GM21515 (cell line): ENCODE data around the gene FAM227A.
"Not testable (repeated sequence)": the region's sequence is repeated elsewhere in the genome, so short reads cannot be mapped to it uniquely, and the experiment has no call there.

ENCODE experiments used
- ATAC-seq: cut with Tn5 transposase; IDR thresholded peaks from one replicate; pipeline ENCODE4 v1.9.1; 2021; ENCODE audit not compliant: unreplicated experiment

Gene FAM227A

DNA sequence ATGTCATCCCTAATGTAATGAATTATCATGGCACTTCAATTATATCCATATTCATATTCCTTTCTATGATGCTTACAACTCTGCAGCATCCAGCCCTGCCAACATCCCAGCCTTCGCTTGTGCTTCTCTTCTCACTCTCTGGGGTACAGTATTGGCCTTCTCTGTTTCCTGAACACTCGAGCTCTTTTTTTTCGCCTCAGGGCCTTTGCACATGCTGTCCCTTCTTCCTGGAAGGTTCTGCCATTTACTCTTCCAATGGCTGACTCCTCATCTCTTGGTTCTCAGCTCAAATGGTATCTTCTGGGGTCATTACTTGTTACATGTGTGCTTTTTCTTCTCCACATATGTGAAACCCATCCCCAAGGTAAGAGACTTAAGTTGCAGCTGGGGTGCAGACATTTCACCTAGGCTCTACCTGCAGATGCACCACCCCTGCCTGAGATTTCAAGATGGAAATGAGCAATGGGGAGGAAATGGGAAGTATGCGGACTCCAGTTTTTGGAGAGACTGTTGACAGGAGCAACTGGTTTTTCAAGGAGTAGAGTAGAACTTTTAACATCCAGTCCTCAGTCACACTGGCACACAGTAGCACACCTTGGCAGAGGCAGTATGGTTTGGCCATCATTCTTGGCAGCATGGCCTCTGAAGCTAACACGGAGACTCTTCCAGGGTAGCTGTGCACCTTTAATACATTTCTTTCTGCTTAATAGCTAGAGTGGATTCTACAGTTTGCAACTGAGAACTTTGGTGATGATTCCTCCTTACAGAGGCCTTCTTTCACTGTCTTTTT, 43.8 kb downstream of the FAM227A start:
- ATAC-seq: no peak

DNA sequence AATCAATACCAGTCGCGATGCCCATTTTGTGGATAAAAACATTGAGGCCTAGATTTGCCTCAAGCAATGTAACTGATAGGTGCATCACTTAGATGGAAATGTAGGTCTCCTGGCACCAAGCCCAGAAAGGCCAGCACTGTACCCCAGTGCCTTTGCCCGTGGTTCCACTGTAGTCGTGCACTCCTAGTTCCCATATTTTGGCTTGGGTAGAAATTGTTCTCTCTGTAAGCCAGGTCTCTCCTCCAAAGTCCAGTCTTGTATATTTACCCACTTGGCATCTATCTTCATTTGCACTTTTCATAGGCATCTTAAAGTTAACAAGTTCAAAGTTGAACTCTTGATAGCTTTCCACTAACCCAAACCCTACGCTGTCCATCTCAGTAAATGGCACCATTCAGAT, 44.6 kb downstream of the FAM227A start:
- no peak for ATAC-seq

DNA sequence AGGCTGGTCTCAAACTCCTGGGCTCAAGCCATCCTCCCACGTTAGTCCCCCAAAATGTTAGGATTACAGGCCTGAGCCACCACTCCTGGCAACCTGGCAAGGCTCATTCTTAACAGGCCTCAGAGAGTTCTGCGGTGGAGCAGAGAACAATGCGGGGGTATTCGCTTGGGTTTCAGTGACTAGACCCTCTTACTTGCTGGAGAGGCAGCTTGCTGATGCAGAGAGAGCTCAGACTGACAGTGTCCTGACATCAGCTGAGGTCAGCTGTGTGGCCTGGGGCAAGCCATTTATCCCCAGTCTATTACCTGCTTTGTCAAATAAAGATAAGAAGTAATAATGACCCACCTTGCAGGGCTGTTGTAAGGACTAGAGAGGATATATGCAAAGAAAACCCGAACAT, 46.0 kb downstream of the FAM227A start:
- ATAC-seq: no peak

DNA sequence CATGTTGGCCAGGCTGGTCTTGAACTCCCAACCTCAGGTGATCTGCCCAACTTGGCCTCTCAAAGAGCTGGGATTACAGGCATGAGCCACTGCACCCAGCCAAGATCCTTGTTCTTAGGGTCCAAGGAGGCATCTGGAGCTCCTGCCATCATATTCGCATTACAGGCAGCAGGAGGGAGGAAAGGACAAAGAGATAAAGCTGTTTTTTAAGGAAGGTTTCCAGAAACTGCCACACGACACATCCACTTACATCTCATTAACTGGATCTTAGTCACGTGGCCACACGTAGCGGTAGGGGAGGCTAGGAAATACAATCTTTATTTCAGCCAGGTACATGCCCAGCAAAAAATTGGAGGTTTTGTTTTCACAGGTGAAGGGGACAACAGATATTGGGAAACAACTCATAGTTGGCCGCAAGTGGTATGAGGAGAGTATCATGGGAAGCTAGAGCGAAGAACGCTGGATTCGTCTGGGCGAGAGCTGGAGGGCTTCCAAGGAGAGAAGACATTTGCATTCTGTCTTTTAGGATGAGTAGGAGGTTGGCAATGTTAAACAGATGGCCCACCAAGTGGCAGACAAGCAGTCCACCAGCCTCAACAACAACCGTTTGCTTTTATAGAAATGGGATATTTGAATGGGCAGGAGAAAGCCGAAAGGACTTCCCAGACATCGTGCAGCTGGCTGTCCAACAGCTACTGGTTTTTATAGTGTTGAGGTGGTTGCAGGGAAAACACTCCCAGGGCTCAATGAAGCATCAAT, 47.0 kb downstream of the FAM227A start:
- ATAC-seq: no peak

DNA sequence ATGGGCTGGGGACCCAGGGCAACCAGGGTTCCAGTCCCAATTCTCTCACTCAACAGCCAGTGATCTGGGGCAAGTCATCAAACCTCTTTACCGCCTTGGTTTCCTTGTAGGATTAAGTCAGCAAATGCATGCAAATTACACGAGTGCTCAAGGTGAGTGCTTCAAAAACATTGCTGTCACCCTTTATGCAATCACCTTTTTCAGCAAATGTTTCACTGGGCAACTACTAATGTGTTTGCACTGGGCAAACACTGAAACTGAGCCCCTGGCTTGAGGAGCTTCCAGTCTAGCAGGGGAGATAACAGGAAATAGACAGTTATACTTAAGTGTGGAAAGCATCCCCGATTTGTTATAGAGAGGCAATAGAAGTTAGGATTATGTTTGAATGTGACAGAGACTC, 48.5 kb downstream of the FAM227A start:
- no peak for ATAC-seq

DNA sequence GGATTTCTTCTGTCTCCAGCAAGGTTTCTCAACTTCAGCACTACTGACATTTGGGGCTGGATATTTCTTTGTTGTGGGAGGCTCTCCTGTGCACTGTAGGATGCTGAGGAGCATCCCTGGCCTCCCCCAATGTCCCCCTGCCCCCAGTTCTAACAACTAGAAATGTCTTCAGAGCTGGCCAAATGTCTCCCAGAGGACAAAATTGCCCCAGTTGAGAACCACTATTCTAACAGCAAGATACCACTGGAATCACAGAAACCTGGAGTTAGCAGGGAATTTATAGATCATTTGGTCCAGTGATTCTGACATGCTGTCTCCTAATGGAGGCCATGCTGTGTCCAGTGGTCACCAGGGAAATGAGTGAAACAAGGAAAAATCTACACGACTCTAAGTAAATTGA, 54.0 kb downstream of the FAM227A start:
- no peak for ATAC-seq

DNA sequence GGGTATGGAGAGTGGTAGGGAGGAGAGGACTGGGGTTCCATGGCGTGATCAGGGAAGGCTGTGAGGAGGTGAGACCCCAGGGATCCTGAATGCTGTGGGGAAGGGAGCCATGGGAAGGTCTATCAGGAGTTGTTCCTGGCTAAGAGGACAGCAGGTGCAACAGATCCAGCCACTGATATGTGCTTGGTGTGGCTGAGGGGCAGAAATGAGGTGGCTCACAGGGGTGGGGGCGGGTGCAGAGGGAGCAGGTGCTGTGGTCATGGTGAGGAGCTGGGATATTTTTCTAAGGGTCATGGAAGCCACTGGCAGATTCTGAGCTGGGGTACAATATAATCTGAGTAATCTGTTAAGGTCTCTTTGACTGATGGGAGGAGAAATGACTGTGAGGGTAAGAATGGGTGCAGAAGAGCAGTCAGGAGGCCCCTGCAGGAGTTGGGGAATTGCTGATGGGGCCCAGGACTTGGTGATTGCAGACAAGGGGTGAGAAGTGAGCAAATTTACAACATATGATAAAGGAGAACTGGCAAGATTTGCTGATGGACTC, 54.9 kb downstream of the FAM227A start:
- no peak for ATAC-seq

DNA sequence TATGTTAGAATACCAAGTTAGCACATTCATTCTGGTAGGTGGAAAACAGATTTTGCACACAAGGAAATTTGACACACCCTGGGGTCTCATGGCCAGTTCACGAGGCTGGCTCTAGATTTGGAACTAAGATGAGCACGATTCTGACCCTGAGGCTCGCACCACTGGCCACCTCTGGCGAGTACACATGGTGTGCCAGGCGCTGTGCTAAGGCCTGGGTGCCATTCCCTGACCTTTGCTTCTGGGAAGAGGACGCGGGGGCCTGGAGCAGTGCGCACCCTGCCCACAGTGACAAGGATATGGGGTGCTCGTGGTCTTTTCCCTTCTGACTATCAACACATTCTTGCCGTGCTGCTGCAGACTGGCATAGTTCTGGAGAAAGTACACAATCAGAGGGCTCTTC, 56.7 kb downstream of the FAM227A start:
- ATAC-seq: no peak

DNA sequence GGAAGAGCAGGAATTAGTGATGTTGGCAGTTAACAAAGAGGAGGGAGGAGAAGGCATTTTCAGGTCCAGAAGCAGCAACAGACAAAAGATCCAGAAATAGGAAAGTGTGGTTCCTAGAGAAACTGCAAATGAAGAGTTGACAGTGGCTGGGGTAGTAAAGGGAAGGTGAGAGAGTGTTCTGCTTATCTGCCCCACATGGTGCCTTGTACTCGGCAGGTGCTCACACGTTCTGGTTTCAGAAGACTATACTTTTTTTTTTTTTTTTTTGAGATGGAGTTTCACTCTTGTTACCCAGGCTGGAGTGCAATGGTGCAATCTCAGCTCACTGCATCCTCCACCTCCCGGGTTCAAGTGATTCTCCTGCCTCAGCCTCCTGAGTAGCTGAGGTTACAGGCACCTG, 73.3 kb downstream of the FAM227A start:
- not testable (repeated sequence) for ATAC-seq

DNA sequence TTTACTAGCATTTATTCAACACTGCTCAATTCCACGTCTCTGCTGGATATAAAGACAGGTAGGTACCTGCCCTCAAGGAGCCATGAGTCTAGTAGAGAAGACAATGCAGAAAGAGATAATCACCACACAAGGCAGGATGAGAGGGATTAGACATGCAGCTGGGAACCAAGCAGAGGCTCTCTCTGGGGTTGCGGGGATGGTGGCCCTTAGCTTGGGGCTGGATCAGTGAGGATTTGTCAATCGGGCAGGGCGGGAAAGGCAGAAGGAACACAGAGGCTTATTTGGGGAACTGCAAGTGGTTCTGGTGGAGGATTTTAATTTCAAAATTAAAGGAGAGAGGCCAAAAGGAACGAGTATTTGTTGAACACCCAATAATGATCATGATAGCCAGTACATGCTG, 77.7 kb downstream of the FAM227A start:
- ATAC-seq: no peak

DNA sequence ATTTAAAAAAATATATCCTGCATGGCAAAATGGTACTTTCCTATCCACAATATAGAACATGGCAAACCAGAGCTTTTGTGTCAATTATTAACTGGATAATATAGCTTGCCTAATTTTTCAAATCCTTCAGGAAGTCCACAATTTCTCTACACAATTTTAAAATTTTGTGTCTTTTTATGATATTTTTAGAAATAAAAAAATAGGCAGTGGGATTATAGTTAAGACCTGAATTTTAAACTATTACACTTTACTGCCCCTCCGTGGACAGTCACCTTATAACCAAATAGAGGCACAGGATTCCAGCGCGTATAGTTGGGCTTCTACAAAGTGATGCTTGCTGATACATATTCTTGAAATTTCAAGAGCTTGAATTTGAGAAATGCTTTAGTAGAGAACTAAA, 84.1 kb downstream of the FAM227A start:
- ATAC-seq: no peak

DNA sequence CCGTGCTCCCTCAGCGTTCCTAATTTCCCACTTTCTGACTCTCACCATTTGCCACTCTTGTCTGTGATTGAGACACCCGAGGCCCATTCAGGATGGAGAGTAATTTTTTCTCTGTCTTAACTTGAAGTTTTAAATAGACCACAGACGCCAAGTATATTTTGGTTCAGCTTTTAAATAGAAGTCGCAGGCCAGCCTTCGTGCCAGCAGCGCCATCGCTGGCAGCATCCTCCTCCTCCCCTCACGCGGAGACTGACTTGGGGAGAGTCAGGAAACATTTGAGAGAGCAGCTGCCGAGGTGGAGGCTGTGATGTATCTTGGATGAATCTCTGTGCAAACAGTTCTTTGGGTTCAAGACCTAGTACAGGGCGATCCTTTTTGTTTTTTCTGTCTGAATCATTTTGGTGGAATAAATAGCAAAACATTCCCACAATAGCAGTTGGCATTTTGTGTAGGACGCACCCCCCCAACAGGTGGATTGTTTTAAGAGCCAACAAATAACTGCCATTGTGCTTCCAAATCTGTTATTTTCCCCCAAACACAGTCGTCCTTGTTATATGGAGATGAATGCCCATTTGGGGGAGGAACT, 85.3 kb downstream of the FAM227A start:
- no peak for ATAC-seq

DNA sequence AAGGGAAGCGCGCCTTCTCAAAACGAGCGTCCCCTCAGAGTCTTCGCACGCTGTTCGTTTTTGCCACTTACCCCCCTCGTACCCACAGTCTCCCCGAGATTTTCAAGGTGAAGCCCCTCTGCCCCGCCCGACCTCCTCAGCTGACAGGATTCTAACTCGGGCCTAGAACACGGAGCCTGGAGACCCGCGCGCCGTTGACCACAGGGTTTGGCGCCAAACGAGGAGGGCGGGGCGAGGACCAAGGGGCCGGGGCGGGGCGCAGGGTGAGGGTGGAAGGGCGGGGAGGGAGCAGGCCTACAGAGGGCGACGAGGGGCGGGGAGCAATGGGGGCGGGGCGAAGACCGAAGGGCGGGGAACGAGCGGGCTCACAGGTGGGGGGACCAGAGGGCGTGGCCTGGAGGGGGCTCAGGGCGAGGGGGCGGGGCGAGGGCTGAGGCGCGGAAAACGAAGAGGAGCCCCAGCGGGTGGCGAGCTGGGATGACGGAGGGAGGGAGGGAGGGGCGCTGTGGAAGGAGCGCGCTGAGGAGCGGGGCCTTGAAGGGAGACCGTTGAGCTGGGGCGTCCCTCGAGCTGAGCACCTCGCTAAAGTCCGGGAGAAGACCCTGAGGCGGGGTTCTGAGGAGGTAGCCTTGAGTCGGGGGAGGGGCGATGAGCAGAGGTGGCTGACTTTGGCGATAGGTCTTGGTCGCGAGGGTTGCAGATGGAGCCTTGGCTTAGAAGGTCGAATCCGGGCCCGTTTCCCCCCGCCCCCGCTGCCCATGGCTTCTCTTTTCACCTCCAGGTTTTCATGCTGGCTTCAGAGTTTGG, 86.0 kb downstream of the FAM227A start, which contains the start of gene DMC1:
Gene DMC1, minus strand, starts transcription at position 212 of the 807 bp plus-strand sequence. CDS start 1,927 bp downstream, outside the sequence.
- ATAC-seq: peak; percentile 56

DNA sequence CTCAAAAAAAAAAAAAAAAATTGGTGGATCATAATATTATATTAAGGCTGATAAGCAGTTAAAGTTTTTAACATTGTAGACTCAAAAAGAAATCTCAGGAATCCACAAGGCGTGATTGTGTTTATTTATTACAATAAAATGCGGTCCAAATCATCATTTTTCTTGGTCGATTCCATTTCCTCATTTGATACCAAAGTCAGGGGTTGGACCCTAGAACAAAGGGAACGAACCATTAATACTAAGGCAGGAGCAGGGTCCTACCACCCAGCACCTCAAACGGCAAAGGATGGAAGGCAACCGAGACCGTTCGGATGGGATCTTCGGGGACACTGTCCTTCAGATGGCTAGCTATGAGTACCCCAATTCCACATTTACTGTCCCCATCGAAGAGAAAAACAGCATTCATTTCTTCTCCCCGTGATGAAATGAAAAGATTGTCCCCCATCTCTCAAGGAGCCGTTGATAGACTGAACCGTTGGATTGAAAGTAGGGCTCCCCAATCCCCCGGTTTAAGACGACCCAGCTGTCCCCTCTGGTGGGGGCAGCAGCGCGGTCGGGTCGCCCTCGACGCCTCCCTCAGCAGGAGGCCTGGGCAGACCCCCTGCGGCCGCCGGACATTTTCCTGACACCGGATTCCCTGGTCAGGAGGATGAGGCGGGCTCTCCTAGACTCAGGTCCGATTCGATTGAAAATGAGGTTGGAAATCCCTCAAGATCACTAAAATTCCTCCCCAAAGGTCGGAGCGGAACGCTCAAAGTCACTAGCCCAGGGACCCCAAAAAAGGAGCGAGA, 86.8 kb downstream of the FAM227A start:
- ATAC-seq: peak; percentile 8

DNA sequence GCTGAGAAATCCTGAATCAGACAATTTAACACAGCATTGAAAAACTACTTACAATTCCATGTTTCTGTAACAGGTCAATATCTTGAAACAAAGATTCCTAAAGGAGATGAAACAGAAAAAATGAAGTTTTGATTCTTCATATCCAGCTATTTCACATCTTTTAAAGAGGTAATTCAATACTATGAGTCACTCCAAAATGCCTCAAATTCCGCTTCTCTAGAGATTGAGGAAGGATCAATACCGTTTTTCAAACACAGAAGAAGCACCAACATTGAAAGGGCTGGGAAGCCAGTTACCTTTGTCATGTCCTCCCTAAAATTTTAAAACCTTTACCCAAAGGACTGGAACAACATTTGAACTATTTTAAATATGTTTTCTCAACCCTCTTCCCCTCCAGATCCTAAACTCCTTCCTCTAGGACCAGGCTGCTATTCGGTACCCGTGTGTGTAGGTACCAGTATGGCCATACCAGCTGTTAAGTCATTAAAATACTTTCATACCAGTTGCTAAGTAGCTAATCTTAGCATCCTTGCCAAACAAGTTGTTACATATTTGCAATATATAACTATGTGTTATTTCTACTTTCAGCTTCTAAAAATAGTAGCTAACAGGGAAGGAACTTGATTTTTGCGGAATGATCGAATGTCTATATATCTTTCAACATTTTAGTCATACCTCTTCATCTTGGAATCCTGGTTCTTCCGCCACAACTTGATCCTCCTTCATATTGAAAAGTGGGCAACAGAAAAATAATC, 88.5 kb downstream of the FAM227A start:
- ATAC-seq: no peak

DNA sequence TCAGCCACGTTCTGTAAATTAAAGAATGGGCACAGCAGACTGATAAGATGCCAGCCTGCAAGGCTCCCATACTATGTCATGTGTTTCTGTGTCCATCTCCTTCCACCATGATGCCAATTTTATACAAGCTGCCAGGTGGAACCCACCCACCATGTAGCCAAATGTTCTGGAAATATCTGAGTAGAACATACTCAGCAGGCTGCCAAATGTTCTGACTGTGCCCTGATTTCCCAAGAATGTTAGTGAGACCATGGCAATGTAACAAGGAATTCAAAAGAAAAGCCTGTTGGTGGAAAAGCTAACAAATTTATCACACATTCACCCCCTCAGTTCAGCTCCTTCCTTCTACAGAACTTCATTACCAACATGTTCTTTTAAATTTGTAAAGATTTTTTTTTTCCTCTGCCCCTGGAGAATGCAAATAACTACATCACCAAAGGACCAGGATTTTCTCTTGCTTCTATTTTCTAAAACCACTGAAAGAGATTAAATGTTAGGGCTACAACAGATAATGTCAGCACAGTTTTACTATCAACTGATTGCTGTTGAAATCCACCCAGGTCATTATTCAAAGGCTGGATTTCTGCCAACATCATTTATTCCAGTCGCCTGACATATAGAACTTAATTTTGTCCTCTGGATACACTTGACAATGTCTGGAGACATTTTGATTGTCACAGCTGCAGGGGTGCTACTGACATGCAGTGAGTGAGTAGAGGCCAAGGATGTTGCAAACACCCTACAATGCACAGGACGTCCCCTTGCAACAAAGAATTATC, 89.3 kb downstream of the FAM227A start:
- ATAC-seq: no peak

DNA sequence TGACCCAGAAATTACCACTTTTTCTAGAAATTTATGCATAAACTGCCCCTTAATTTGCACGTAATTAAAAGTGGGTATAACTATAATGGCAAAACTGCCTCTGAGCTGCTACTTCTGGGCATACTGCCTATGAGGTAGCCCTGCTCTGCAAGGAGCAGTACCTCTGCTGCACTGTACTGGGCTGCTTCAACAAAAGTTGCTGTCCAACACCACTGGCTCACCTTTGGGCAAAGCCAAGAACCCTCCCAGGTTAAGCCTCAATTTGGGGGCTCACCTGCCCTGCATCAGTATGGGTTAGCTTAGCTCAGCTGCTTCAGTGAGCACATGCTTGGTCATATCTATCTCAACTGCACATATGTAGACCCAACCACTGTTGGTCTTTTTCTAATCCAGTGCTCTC, 90.8 kb downstream of the FAM227A start:
- ATAC-seq: no peak

DNA sequence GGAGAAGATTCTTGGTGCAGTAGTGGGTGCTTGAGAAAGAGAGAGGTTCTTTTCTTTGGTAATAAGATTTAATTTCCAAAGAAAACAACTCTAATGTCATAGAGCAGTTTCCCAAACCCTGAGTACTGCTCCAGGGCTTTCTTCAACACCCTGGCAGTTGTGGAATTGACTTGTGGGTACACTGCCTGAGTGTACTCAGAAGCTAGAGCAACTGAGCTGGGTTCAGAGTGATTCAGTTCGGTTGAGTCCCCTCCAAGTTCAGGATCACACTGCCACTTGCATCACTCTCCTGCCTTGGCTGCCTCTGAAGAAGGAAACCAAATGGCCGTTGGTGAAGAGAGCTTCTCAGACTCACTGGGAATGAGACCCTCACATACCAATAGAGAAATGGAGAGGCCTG, 91.5 kb downstream of the FAM227A start:
- no peak for ATAC-seq

DNA sequence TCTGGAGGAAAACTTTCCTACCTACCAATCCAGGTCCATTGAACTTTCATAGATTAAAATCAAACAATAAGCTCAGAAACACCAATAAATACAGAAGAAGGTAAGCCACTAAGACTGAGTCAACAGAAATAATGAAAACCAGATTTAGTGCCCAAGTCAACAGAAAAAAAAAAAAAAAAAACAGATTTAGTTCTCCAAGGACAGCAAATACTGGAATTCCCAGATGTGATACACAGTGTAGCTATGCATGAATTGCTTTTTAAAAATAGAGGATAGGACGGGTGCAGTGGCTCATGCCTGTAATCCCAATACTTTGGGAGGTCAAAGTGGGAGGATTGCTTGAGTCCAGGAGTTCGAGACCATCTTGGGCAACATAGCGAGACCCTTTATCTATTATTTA, 101.9 kb downstream of the FAM227A start:
- no peak for ATAC-seq
